ENCODE results near the gene ERCC3.
A peak's percentile ranks its signal among the peaks of the same experiment; 100 is the strongest.
"Not testable (repeated sequence)": the region's sequence is repeated elsewhere in the genome, so short reads cannot be mapped to it uniquely, and the experiment has no call there.

ERCC3 gene

DNA sequence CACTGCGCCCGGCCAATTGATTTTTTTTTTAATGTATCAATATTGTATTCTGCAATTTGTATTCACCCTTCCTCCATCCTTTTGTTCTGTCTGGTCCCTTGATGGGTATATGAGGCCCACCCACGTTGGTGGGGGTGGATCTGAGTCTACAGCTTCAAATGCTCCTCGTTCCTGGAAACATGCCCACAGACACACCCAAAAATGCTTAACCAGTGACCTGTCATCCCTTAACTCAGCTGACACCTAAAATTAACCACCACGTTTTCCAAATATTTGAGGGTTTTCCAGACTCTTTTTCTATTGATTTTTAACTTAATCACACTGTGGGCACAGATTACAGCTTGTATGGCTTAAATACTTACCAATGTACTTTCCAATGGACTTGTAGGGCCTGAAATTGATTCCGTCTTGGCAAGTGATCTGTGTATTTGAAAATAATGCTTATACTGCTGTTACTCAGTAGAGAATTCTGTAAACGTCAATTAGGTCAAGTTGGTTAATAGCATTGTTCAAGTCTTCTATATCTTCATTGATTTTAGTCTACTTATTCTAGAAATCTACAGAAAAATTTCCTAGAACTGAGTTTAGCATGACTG lies 39.5 kb downstream of the ERCC3 start:
- DNase-seq (ENCODE audit: low read depth), result peak; percentile 12
- TF ChIP-seq, protein P1, sequence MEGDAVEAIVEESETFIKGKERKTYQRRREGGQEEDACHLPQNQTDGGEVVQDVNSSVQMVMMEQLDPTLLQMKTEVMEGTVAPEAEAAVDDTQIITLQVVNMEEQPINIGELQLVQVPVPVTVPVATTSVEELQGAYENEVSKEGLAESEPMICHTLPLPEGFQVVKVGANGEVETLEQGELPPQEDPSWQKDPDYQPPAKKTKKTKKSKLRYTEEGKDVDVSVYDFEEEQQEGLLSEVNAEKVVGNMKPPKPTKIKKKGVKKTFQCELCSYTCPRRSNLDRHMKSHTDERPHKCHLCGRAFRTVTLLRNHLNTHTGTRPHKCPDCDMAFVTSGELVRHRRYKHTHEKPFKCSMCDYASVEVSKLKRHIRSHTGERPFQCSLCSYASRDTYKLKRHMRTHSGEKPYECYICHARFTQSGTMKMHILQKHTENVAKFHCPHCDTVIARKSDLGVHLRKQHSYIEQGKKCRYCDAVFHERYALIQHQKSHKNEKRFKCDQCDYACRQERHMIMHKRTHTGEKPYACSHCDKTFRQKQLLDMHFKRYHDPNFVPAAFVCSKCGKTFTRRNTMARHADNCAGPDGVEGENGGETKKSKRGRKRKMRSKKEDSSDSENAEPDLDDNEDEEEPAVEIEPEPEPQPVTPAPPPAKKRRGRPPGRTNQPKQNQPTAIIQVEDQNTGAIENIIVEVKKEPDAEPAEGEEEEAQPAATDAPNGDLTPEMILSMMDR (IDR thresholded peaks at IDR 0.05; ENCODE audit: low read length, missing control alignments), result no peak
- H3K4me3 ChIP-seq (replicated peaks; ENCODE audit: low read depth, low read length), result no peak overlapping the region

DNA sequence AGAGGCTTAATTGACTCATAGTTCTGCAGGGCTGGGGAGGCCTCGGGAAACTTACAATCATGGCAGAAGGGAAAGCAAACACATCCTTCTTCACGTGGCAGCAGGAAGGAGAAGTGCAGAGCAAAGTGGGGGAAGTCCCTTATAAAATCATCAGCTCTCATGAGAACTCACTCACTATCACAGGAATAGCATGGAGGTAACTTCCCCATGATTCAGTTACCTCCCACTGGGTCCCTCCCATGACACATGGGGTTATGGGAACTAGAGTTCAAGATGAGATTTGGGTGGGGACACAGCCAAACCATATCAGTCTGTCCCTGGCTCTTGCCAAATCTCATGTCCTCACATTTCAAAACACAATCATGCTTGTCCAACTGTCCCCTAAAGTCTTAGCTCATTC lies 52.8 kb downstream of the ERCC3 start:
- not testable (repeated sequence) for DNase-seq (ENCODE audit: low read depth); H3K4me3 ChIP-seq (replicated peaks; ENCODE audit: low read depth, low read length)

DNA sequence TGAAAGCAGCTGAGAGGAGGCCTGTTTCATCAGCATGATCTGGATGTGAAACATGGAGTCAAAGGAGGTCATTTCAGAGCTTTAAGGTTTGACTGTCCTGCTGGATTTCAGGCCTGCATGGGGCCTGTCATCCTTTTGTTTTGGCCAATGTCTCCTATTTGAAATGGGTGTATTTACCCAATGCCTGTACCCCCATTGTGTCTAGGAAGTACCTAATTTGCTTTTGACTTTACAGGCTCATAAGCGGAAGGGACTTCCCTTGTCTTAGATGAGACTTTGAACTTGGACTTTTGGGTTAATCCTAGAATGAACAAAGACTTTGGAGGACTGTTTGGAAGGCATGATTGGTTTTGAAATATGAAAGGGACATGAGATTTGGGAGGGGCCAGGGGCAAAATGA lies 54.5 kb downstream of the ERCC3 start:
- TF ChIP-seq, protein P1 (IDR thresholded peaks at IDR 0.05; ENCODE audit: low read length, missing control alignments), result no peak
- no peak for DNase-seq (ENCODE audit: low read depth)
- no peak overlapping the region for H3K4me3 ChIP-seq (replicated peaks; ENCODE audit: low read depth, low read length)

DNA sequence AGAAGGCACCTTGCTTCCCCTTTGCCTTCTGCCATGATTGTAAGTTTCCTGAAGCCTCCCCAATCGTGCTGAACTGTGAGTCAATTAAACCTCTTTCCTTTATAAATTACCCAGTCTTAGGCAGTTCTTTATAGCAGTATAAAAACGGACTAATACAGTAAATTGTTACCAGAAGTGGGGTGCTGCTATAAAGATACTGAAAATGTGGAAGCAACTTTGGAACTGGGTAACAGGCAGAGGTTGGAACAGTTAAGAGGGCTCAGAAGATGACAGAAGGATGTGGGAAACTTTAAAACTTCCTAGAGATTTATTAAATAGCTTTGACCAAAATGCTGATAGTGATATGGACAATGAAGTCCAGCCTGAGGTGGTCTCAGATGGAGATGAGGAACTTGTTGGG lies 56.2 kb downstream of the ERCC3 start:
- not testable (repeated sequence) for H3K4me3 ChIP-seq (replicated peaks; ENCODE audit: low read depth, low read length); DNase-seq (ENCODE audit: low read depth)

DNA sequence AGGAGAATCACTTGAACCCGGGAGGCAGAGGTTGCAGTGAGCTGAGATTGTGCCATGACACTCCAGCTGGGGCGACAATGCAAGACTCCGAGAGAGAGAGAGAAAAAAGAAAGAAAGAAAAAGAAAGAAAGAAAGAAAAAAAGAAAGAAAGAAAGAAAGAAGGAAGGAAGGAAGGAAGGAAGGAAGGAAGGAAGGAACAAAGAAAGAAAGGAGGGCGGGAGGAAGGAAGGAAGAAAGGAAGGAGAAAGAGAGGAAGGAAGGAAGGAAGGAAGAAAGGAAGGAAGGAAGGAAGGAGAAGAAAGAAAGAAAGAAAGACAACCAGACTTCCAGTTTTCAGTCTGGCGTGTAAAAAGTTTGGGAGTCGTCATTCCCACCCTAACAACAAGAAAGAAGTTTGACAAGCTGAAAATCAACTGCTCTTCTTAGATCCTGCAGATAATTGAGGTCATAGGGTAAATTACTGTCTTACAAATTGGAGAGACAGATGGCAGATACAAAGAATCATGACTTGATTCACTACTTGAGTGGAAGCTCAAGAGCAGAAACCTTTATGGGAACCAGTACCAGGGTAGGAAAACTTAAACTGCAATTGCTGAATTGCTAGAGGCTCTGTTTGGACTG lies 58.8 kb downstream of the ERCC3 start:
- no peak for DNase-seq (ENCODE audit: low read depth)
- no peak overlapping the region for H3K4me3 ChIP-seq (replicated peaks; ENCODE audit: low read depth, low read length)
- TF ChIP-seq, protein P1 (IDR thresholded peaks at IDR 0.05; ENCODE audit: low read length, missing control alignments), result no peak

DNA sequence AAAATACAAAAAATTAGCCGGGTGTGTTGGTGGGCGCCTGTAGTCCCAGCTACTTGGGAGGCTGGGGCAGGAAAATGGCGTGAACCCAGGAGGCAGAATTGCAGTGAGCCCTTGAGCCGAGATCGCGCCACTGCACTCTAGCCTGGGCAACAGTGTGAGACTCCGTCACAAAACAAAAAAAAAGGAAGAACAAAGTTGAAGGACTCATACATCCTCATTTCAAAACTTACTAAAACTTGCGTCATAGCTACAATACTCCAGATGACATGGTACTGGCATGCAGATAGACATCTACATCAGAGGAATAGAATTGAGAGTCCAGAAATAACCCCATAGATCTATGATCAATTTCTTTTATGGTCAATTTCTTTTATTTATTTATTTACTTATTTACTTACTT lies 60.2 kb downstream of the ERCC3 start:
- no peak overlapping the region for H3K4me3 ChIP-seq (replicated peaks; ENCODE audit: low read depth, low read length)
- no peak for DNase-seq (ENCODE audit: low read depth)
- TF ChIP-seq, protein P1 (IDR thresholded peaks at IDR 0.05; ENCODE audit: low read length, missing control alignments), result no peak

DNA sequence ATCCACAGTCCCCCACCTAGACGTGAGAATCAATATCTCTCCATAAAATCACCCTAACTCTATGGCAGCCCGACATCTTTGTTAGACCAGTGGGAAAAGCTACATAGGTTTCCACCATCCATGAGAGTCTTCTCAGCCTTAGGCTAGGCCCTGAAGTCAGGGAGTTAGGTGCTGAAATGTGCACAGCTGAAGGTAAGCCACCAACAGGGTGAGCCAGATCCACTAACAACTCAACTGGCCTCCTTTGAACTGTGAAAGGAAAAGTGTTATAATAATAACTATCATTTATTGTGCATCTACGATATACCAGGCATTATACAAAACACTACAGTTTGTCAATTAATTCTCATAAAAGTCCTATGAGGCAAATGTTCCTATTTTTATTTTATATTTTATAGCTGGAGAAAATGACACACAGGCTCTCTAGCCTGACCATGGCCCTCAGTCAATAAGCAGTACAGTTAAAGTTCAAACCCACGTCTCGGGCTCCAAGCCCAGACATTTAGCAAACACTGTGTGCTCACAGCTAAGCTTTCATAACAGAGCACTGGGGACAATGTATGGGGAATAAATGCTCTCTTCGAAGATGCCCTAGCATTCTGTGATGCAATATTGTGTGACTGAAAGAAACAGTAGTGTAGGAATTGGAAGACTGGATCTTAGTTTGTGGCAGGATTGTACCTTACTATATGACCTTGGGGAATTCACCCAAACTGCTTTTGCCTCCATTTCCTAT lies 62.6 kb downstream of the ERCC3 start:
- TF ChIP-seq, protein P1 (IDR thresholded peaks at IDR 0.05; ENCODE audit: low read length, missing control alignments), result no peak
- no peak overlapping the region for H3K4me3 ChIP-seq (replicated peaks; ENCODE audit: low read depth, low read length)
- DNase-seq (ENCODE audit: low read depth), result peak; percentile 38

DNA sequence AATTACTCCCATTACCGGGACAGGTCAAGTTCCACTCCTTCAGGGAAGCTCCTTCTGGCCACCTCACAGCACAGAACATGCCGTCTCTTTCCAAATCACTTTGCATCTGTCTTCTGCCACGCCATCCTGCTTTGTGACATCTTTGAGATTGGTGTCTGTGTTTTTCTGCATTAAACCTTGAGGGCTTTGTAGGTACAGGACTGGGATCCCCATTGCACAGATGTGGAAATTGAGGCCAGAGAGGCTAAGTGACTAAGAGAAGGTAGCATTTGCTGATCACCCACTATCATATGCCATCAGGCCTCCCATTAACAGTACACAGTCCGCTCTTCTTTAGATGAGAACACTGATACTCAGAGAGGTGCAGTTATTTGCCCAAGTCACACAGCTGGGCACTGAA lies 64.4 kb downstream of the ERCC3 start:
- TF ChIP-seq, protein P1 (IDR thresholded peaks at IDR 0.05; ENCODE audit: low read length, missing control alignments), result no peak
- H3K4me3 ChIP-seq (replicated peaks; ENCODE audit: low read depth, low read length), result no peak overlapping the region
- no peak for DNase-seq (ENCODE audit: low read depth)

Data from fibroblast of pulmonary artery (primary cell).